ENCODE results near the gene COX17.

Gene COX17

DNA sequence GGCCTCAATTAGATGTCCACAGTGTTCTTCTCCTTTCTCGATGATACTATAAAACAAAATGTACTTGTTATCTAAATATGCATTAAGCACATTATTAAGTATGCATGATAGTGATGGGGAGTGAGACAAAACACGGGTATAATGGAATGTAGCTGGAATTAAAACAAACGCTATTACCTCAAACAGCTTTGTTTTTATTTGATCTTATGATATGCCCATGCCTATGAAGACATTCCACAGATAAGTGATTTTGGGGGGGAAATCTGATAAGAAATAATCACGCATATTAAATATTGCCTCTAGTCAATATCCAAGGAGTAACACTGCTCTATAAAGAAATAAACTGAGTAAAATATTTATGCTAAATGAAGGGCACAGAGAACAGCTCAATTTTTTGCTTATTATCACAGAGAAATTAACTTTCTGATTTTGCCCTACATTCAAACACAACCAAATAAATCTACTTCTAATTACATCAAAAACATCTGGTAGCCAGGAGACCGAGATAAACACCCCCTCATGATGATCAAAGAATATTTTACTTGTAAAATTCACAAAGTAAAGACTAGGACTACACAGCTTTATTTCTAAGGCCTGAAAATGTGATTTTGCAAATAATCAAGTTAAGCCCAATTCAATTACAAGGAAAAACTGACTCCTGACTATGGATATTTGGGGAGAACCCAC lies 1.9 kb downstream of the COX17 start:
- no peak for DNase-seq

DNA sequence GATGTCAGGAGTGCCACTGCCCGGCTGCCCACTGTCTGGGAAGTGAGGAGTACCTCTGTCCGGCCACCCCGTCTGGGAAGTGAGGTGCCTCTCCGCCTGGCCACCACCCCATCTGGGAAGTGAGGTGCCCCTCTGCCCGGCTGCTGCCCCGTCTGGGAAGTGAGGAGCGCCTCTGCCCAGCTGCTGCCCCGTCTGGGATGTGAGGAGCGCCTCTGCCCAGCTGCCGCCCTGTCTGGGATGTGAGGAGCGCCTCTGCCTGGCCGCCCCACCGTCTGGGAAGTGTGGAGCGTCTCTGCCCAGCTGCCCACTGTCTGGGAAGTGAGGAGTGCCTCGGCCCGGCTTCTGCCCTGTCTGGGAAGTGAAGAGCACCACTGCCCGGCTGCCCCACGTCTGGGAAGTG lies 3.3 kb downstream of the COX17 start:
- no peak for DNase-seq

DNA sequence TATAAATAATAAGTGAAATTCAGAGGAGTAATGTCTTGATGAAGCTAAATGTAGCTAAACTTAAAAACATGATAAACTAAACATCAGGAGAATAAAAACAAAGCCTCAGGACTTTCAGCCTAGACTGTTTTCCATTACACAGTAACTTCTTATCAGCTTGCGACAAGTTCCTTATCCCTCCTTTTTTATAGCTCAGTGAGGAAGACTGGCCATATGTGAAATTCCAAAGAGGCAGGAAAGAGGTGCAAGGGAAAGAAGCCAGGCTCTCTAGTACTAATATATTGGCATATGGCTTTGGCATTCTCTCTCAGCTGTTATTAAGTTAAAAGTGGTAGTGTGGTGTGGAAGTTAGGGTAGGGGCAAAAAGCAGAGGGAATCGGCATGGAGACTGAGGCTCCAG lies 4.4 kb downstream of the COX17 start:
- no peak for DNase-seq

DNA sequence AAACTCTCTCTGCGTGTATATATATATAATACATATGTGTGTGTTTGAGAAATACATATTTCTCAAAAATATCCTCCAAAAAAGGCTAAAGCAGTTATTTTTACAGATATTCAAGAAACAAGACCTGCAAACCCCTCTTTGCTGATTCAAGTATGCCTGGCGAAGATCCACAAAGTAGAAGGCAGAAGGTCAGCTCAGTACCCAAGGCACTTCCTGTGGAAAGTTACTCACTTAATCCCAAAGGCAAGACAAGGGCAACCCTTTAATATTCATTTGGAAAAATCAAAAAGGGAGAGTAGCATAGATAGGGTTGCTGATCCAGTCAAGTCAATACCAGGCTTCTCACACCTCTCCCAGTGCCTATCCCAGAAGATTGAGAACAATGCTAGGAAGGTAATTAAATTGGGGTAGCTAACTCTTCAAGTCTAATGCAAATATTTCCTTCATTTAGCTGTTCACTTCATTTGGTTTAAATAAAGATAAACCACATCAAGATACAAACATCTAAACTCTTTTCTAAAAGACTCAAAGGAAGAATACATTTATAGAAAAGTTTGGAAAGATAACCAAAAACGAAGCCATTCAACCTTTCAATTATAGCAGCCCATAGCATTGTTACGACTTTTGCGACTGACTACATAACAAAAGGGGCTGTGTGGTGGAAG lies 7.2 kb downstream of the COX17 start:
- DNase-seq = no peak

DNA sequence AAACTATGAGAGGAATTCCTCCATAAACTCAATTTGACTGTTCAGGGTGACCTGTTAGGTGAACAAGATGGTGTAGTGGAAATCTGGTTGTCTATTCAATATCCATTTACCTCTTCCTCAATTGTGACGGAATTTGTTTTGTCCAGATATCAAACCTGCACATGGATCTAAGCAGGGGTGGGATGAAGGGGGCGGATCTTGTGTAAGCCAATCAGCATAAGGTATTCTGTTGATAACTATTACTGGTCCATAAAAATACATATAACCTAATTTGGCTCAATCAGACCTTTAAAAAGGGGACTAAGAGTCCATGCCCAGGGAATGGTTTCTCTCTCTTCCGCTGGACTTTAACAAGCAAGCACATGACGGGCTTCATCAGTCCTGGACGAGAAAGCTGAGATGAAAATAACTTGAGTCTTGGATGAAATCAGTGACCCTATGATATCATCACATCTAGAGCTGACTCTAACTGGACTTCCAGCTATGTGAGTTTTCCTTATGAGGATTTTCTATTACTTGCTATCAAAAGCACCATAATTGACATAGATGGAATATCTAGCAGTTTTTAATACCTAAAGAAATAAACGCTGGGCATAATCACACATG lies 11.1 kb downstream of the COX17 start:
- no peak for DNase-seq

DNA sequence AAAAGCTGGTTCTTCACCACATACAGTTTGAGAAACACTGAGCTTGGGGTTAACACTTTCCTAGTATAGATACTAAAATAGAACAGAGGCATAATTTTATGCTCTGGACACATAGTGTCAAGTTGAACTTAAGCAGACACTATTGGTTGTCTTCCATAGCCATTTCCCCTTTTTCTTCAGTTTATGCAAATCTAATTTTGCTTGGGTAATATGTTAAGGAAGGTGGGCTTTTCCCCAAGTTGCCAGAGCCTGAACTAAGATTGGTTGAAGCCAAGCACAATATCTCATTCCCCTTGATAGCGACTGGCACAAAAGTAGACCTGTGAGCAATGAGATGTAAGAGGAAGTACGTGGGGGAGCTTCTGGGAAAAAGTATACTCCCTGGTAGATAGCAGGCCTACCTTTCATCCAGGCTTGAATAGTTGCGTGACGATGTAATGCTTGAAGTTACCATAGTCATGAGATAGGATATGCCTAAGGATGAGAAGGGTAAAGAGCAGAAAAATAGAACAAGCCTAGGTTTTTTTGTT lies 12.3 kb downstream of the COX17 start:
- no peak for DNase-seq

DNA sequence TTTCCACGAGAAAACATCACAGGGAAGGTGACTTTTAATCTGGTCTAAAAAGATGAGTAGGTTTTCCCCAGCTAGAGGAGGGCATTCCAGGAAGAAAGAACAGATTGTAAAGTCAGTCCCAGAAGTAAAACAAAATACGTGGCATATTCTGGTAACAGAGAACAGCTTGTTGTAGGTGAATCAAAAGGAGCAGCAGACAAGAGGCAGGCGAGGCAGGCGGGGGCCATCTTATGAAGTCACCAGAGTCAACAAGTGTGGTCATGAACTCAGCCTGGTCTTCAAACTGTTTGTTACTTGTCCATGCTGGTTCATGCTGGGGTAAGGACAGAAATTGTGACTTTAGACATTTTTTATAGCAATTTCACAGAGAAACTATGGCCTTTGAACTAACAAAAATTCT lies 12.8 kb downstream of the COX17 start:
- DNase-seq = no peak

DNA sequence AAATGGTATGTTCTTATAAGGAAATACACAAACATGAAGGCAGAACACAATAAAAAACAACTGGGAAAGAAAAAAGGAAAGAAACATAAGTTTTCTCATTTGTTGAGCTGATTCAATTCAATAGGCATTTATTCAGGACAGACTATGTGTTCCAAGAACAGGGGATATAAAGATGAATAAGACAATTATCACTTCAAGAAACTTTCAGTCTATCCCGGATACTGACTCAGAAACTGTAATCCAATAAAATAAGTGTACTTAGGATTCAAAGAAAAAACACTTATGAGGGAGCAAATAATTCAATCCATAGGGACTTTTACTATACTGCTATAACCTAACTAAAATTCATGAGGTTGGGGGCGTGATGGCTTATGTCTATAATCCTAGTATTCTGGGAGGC lies 13.3 kb downstream of the COX17 start:
- no peak for DNase-seq

DNA sequence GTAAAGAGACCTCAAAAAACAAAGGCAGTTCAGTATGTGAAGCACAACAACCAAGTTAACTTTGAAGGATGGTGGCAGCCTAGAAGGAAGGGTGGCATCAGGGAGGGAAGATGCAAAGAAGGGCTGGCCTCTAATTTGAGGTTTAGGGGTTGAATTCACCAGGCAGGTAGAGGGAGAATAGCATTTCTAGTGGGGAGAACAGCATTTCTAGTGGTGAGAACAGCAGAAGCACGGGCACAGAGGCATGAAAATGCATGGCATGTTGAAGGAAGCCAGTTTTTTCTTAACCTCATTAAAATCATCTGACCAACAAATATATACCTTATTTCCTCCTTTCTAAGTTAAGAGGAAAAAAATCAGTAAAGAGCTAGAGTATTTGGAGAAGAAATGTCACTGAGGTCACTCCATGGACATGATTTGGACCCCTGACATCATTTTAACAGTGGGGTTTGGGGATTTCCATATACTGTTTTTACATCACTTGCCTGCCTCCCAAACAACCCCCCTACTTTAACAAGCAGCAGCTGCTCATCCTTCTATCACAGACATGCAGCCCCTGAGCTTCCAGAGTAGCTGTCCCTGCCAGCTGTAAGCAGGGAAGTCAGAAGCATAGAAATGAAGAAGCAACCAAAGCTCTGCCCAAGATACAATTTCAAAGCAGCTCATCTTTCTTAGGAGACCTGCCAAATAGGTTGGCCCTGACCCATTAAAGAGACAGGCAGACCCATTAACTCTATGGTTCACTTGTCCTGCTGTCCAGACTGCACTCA lies 14.4 kb downstream of the COX17 start:
- DNase-seq = no peak

DNA sequence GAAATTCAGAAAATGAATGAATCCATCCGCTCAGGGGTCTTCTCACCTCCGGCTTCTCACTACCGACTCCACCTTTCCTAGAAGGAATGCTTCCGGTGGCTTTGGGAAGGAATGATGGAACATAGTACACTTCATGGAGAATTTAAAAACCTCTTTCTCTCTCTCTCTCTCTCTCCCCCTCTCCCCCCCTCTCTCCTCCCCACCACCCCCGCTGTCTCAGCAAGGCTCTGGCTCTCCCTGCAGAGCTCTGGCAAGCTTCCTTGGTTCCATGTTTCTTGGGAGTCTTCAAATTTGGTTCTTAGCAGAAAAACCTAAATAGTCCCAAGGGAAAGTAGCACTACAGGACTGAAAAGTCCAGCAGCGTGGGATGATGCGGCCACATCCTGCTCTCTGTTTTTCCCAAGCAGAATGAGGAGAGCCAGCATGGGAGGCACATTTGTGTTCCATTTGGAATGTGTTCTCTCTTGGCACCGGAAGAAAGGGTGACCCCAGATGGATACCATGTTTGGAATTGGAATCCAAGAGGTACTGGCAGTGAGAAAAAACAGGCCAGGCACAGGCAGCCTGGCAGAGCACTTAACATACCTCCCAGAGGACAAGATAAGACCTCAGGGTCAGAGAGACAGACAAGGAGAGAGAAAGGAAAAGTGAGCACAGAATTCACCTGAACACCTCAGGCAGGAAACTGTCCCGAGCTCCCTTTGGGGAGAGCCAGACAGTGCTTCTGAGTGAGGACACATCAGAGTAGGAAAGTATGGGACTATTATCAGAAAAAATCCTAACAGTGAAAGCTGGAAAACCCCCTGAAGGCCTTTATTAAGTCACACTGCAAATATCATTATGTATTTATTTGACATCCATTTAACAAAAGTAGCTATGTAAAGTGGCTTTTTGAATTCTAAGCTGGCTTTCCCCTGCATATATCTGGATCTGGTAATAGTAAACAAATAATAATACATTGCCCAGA lies 16.4 kb downstream of the COX17 start, which contains the start of gene POPDC2:
TSS of gene POPDC2 (minus strand) at position 116 of the 967 bp plus-strand sequence. CDS start 166 bp downstream, outside the sequence.
- no peak for DNase-seq

DNA sequence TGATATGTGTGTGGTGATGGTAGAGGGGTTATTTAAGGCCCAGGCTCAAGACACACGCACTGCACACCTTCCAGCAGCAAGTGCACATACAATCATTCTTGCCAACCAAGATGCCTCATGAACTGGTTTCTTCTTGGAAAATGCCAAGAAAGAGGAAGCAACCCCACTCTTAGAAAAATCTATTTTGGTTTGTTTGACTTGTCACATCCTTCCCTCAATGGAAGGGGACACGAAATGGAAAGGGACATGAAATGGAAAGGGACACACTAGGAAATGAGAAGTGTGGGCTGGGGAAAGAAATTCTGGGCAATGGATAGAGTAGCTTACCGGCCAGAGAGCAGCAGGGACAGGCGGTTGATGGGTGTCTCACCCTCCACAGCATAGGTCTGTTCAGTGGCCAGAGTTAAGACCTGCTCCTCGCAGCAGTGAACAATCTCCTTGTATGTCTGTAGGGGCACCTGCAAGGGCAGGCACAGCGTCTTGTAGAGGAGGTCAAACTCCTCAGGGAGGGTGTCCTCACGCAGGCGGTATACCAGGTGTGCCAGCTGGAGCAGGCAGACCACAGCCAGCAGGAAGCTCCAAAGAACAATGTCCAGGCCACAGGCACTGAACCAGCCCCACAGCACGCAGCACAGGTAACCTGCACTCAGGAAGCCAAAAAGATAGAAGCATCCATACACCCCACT lies 17.5 kb downstream of the COX17 start:
- no peak for DNase-seq

DNA sequence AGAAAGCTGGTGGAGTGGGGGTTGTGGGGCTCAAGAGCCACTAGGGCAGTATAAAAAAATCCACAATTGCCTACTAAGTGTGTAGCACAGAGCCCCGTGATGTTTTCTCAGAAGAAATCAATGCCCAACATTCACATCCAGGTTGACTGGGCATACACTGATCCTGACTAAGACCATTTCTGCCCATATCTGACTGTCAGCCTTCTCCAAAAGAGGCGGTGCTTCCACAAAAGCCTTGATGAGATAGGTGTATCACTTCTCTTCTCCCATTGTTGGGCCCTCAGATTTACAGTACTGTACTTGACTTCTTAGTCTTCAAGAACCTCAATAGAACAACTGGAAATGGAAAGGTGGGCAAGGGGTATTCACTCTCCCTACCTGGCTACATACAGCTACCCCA lies 18.2 kb downstream of the COX17 start:
- DNase-seq = no peak

DNA sequence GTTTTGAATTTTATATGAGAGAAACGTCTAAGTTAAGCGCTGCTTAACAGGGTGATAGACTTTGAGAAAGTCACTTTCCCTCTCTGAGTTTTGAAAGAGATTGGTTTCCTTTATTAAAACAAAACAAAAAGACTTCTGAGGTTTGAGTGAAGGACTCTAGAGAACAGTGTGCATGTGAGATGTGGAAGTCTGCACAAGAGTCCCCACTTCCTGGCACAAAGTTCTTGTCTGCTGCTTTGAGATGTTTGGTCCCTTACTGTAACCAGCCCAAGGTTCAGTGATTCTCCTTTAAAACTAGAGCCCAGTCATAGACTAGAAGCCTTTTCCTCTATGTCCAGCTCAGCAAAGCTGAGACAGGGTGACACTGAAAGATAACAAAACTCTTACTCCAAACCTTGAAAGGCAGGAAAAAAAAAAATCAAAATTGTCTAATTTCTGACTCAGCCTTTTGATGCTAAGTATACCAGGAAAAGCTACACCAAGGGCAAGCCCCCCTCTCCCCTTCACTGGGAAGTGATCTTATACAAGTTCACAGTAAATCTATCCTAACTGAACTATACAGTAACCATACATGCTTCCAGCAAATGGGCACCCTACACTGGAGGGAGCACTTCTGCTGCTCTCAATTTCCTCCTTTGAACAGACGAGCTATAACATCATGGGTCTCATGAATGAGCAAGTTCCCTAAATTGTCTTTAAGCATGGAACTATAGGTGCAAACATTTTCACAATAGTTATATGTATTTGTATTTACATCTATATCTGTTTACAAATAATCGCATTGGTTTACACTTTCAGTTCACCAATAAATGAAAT lies 19.1 kb downstream of the COX17 start:
- no peak for DNase-seq

DNA sequence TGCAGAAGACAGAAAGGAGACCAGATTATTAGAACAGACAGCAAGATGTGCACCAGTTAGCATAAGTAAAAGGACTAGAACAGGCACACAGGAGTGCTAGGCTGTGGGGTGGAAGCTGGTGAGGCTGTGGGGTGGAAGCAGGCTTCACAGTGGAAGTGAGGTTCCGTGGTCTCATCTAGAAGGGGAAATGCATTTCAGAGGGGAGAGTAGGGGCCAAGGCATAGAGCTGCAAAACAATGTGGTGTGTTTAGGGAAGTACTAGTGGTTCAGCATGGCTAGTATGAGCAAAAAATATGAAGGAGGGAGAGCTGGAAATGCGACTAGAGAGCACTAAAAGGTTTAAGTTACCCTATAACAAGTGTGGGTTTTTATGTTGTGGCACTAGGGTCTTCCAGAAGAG lies 23.3 kb downstream of the COX17 start:
- no peak for DNase-seq

DNA sequence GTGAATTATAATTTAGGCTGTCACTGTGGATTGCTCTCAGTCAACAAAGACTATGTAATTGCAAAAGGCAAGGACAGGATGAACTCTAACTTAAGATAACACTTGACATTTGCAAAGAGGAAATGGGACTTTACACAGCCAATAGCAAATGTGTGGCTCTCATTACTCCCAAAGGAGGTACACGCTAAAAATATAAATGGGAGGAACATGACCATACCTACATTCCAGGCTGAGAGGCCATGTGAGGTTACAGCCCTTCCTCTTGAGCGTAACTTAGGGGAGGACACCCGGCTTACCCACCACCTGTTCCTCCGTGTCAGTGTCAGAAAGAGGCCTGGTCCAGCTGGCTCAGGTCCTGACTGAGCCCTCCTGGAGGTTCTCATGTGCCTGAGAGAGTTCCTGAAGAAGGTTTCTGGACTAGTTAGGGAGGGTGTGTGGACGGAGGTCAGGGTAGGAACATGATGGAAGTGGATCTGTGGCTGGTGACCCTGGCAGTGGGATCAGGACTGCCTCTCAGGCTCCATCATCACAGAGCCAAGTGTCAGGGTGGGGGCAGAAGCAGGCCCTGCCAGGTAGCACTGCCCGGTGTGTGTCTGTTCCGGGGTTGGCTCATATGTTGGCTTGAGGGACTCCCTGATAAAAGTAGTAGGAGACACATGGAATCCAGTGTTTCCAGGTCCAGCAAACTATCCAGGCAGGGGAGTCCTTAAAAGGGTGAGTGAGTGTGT lies 24.7 kb downstream of the COX17 start:
- DNase-seq = no peak

DNA sequence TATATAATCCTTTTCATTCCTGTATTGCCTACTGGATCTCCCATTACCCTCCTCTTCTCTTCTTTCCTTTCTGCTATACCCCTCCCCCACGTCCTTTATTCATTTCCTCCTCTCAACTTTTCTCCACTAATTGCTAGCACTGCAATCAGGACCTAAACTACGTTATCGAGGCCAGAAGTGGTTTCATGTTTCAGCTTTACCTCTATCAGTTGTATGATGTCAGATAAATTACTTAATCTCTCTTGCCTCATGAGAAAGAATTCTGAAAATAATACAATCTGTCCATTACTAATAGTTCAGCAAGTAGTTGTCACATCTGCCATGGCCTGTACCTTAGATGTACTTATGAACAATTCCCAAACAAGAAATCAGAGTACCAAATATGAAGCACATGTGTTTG lies 27.4 kb downstream of the COX17 start:
- no peak for DNase-seq

DNA sequence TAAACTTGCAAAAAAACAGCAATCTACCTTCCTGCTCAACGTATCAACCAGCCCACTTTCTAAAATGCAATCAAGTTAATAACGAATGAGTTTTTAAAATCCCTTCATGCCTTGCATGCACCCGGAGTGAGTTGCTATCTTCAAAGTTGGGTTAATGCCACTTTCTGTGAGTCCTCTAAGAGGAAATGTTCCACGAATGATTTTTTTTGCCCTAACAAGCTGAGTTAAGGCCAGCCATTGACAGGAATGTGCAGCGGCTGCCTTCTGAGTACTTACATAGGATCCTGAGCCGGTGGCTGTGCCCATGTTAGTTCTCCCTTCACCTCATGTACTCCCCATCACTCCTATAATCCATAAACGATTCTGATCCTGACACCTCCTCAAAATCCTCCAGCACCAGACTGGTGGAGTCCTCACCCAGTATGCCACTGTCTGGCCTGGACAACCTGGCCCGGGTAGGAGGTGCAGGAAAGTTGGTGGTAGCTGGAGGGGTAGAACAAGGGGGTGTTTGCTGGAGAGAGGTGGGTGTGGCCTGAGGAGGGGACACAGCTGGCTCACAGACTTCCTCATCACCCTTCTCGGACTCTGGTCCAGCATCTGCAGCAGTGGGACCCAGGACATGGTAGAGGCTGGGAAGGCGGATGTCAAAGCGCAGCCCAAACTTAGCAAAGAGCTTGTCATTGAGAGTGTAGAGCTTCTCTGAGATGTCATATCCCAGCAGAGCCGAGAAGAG lies 29.2 kb downstream of the COX17 start:
- DNase-seq = no peak

DNA sequence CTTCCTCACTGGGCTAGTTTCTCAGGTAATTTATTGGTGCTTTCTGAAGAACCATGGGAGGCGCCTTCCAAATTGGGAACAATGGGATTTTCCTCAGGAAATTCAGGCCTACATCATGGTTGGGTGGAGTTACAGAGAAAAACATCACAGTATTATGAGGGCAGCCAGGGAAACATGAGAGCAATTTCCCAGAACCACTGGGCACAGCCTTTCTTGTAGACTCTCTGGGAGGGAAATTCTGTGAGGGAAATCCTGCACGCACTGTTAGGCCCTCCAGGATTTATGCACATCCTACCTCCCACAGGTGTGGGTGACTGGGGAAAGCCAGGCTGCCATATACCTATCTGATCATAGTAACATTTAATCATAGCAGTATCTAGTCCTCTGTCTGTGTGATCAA lies 30.0 kb downstream of the COX17 start:
- DNase-seq = no peak
